ENCODE data around the gene ALPP. TPM values are rescaled to one million over a fixed set of nuclear protein-coding genes. Genes with fewer than 3 reads are reported as not detected.
"Not testable (repeated sequence)": the region's sequence is repeated elsewhere in the genome, so short reads cannot be mapped to it uniquely, and the experiment has no call there.

The ALPP gene
- not detected for total RNA-seq

DNA sequence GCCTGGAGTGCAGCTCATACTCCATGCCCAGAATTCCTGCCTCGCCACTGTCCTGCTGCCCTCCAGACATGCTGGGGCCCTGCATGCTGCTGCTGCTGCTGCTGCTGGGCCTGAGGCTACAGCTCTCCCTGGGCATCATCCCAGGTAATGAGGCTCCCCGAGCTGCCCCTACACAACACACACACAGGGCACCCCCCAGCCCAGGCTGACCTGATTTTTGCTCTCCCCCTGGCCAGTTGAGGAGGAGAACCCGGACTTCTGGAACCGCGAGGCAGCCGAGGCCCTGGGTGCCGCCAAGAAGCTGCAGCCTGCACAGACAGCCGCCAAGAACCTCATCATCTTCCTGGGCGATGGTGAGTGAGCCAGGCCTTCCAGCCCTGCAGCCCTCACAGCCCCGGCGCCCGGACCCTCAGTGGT lies at the start of gene ALPP:
TSS of gene ALPP (plus strand) at position 17 of the 417 bp plus-strand sequence. CDS start at position 69, 52 bp downstream.
- not testable (repeated sequence) for DNase-seq (ENCODE audit: low spot score)

DNA sequence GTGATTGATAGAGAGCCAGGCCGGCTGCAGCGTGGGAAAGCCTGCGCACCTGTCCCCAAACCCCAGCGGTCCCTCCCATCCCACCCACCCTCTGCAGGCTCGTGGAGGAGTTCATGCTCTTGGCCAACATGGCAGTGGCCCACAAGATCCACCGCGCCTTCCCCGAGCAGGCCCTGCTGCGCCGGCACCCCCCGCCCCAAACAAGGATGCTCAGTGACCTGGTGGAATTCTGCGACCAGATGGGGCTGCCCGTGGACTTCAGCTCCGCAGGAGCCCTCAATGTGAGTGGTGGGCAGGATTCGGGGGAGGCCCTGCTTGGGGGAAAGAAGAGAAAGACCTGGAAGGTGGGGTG lies 48.9 kb upstream of the ALPP start:
- no peak for DNase-seq (ENCODE audit: low spot score)

GRCh38 chr2:232330068-232330999 lies 48.2 kb upstream of the ALPP start:
- DNase-seq (ENCODE audit: low spot score) = no peak

DNA sequence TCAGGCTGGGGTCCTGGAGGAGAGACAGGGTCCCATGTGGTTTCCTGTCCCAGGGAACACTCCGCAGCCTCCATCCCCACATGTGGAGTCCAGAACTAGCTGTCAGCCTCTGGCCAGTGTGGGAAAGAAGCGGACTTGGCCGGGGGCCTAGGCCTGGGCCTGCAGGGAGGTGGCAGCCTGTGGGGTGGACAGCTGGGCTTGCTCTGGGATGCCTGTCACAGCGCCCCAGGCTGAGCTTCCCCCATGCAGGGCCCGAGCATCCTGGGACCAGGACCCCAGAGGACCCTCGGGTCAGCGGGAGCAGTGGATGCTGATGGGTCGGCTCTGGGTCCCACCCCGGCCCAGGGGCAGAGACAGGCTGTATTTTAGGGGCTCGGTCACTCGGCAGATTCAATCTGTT lies 47.5 kb upstream of the ALPP start:
- DNase-seq (ENCODE audit: low spot score) = not testable (repeated sequence)

- DNase-seq (ENCODE audit: low spot score) = not testable (repeated sequence)
These were observed 46.9 kb upstream of the ALPP start for GRCh38 chr2:232331641-232332040.

GRCh38 chr2:232332244-232332939 lies 46.2 kb upstream of the ALPP start:
- not testable (repeated sequence) for DNase-seq (ENCODE audit: low spot score)

- DNase-seq (ENCODE audit: low spot score) = no peak
These were observed 45.7 kb upstream of the ALPP start for GRCh38 chr2:232332940-232333259.

GRCh38 chr2:232333361-232334135 lies 45.0 kb upstream of the ALPP start:
- peak; percentile 67 for DNase-seq (ENCODE audit: low spot score)

GRCh38 chr2:232334136-232334884 lies 44.2 kb upstream of the ALPP start:
- DNase-seq (ENCODE audit: low spot score) = peak; percentile 39

DNA sequence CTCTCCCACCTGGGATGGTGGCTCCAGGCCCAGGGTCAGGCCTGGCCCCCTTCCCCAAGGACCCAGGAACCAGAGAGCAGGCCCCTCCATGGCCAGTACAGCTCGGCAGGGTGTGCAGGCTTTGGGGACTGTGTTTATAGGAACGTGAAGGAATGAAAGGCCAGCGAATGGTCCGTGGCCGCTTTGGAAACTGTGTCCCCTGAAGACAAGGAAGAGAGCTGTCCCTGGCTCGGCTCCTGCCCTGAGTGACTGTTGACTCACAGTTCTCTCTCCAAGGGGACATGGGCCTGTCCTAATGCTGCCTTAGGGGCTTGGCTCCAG lies 43.7 kb upstream of the ALPP start:
- DNase-seq (ENCODE audit: low spot score) = not testable (repeated sequence)

GRCh38 chr2:232335206-232335858 lies 43.2 kb upstream of the ALPP start:
- DNase-seq (ENCODE audit: low spot score) = peak; percentile 29

- DNase-seq (ENCODE audit: low spot score) = peak; percentile 28
These were observed 42.7 kb upstream of the ALPP start for GRCh38 chr2:232335859-232336215.

DNA sequence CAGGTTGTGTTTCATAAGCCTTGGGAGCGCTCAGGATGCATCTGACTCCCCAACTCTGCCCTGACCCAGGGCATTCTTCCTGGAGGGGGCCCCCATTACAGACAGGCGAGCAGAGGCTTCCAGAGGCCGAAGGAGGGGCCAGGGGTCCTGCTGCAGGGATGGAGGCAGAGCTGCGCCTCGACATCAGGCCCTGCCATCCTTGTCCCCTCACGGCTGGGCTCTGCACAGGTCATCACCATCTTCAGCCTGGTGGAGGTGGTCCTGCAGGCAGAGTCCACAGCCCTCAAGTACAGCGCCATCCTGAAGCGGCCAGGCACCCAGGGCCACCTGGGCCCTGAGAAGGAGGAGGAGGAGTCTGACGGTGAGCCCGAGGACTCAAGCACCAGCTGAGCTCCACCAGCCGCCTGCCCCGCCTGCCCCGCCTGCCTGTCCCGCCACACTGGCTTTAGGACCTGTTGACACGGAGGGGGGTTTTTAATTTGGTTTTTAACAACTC lies 42.3 kb upstream of the ALPP start:
- DNase-seq (ENCODE audit: low spot score) = peak; percentile 26

- DNase-seq (ENCODE audit: low spot score) = peak; percentile 34
These were observed 41.4 kb upstream of the ALPP start for GRCh38 chr2:232336981-232337720.

- not testable (repeated sequence) for DNase-seq (ENCODE audit: low spot score)
These were observed 40.3 kb upstream of the ALPP start for GRCh38 chr2:232338094-232338758.

- no peak for DNase-seq (ENCODE audit: low spot score)
These were observed 39.8 kb upstream of the ALPP start for GRCh38 chr2:232338759-232339106.

DNA sequence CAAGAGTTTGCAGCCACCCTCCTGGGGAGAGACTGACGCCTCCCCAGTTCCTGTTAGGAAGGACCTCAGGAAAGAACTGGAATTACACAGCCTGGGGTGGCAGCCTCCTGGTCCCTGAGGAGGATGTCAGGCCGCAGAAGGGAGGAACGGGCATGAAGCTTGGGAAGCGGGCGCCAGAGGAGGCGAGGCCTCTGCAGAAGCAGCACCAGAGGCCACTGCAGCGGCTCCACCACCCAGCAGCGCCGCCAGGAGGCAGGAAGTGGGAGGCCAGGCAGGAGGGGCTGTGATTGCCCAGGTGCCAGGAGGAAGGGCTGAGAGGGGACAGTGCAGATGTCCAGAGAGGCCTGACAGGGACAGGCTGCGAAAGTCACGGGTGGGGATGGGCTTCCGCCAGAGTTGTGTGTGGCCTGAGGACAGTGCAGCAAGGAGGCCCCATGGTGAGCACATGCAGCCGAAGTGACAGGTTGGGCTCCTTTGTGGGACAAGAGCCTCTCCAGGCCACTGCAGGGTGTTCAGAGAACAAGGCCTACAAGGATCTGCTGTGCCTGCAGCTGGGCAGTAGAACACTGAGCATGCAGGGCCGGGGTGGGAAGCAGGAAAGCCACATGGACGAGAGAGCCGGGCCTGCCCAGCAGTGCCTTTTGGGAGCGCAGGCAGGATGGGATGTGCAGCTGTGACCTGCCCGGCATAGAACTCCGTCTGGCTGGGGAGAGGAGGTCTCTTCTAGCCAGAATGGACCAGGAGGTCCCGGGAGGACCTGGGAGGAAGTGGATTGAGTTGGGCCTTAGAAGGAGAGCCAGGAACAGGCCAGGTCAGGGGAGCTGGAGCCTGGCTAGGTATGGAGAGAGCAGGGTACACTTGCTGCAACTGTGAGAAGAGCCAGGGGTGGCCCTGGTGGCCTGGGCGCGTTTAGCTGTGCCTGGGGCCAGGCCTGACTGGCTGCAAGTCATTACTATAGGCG lies 39.1 kb upstream of the ALPP start:
- no peak for DNase-seq (ENCODE audit: low spot score)

DNA sequence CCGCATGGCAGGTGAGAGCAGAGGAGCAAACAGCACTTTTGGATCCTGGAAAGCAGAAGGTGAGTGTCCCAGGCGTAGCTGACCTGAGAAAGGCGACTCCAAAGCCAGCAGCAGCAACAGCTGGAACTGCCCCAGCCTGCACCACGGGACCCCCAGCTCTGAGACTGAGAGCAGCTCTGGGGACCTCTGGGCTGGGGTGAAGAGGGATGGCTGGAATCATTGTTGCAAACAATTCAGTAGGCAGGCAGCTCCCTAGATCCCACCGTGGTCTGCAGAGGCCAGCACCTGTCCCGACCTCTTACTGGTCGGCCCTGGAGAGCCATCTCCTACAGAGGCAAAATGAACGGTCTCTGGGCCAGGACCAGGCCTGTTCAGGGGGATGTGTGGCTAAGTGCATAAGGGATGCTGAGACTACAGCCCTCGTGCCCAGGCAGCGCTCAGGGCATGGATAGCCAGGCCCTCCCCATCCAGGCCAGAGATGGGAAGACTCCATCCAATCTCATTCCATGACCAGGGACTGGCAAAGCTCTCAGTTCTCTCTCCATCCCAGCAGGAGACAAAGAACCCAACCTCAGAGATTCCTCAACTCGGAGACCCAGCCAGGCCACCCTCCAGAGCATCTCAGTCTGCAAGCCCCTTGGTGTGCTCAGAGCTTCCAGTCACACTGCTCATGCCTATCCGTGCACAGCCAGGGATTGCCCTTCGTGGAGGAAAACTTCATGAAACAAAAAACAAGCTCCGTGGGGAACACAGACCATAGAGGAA lies 38.2 kb upstream of the ALPP start:
- no peak for DNase-seq (ENCODE audit: low spot score)

All from ureter (tissue), 1 donor.